H1 (cell line): Measurements from ENCODE around the gene SMIM24. TPM values are rescaled to one million over a fixed set of nuclear protein-coding genes. Genes with fewer than 3 reads are reported as not detected.
A peak's percentile ranks its signal among the peaks of the same experiment; 100 is the strongest.

Experiments used
- CTCF ChIA-PET: fragments of 300-600 bp; sonication (Branson Sonifier 250); formaldehyde crosslinking; loops from one replicate; lab custom pipeline; 2021; ENCODE audit not compliant: partially characterized antibody; lab: Charles Lee
- POLR2A ChIA-PET: fragments of 300-600 bp; sonication (Branson Sonifier 250); formaldehyde crosslinking; loops from one replicate; lab custom pipeline; 2021; ENCODE audit warnings: inconsistent platforms; ENCODE audit not compliant: partially characterized antibody; lab: Charles Lee
- DNase-seq, 2 experiments: peaks; one replicate each; pipeline versions ENCODE4 v3.0.0 to v3.0.0-alpha.2; 2010 to 2022; ENCODE audit warnings: low spot score in 2 of 2, low read depth in 1 of 2, mixed read lengths in 1 of 2
- FAIRE-seq: peaks from 2 replicates; lab custom pipeline; 2011; peaks lifted over from hg19 to GRCh38; lab: Jason Lieb, UNC
- H2AFZ ChIP-seq: 2 replicates; pipeline ENCODE4 v1.8.1; 2012; ENCODE audit warnings: low read length, inconsistent platforms
- H2AK5ac ChIP-seq: 2 replicates; pipeline ENCODE4 v1.6.1; 2013; ENCODE audit warnings: low read depth, low read length
- H2BK120ac ChIP-seq: replicated peaks from 2 replicates; pipeline ENCODE3; 2013; ENCODE audit warnings: low read depth, low read length, inconsistent platforms
- H2BK12ac ChIP-seq: 2 replicates; pipeline ENCODE4 v1.6.1; 2013; ENCODE audit warnings: low read depth, low read length
- H2BK15ac ChIP-seq: 2 replicates; pipeline ENCODE4 v1.6.1; 2013; ENCODE audit warnings: low read length
- H2BK20ac ChIP-seq: 2 replicates; pipeline ENCODE4 v1.6.1; 2013; ENCODE audit warnings: low read length
- H2BK5ac ChIP-seq: 2 replicates; pipeline ENCODE4 v1.6.1; 2013; ENCODE audit warnings: low read depth, low read length
- H3K14ac ChIP-seq: 2 replicates; pipeline ENCODE4 v1.6.1; 2013; ENCODE audit warnings: inconsistent platforms; ENCODE audit not compliant: insufficient read length
- H3K18ac ChIP-seq: 2 replicates; pipeline ENCODE4 v1.6.1; 2013; ENCODE audit warnings: low read length; ENCODE audit errors: extremely low read depth
- H3K23ac ChIP-seq: 2 replicates; pipeline ENCODE4 v1.6.1; 2013; ENCODE audit warnings: inconsistent platforms; ENCODE audit not compliant: insufficient read length
- H3K23me2 ChIP-seq: 2 replicates; pipeline ENCODE4 v1.6.1; 2013; ENCODE audit warnings: low read depth, low read length
- H3K27ac ChIP-seq: 2 replicates; pipeline ENCODE4 v1.6.1; 2011; ENCODE audit warnings: low read depth, low read length, inconsistent platforms
- H3K27me3 ChIP-seq, 4 experiments: replicated peaks in 1 of 4; 1 replicate in 1 of 4; 2 replicates in 3 of 4; pipeline versions ENCODE4 v1.6.1 to v1.8.1; 2011 to 2013; ENCODE audit warnings: low read length in 3 of 4, mild to moderate bottlenecking in 3 of 4, inconsistent platforms in 2 of 4, mixed read lengths in 2 of 4, moderate library complexity in 1 of 4; ENCODE audit not compliant: control insufficient read depth in 3 of 4, insufficient read depth in 3 of 4; ENCODE audit errors: extremely low read depth in 1 of 4
- H3K36me3 ChIP-seq, 4 experiments: 2 replicates each; pipeline versions ENCODE4 v1.6.1 to v1.8.1; 2011 to 2013; ENCODE audit warnings: mild to moderate bottlenecking in 4 of 4, low read length in 3 of 4, moderate library complexity in 2 of 4, control low read depth in 1 of 4, inconsistent platforms in 1 of 4; ENCODE audit not compliant: insufficient read depth in 4 of 4, control insufficient read depth in 2 of 4
- H3K4ac ChIP-seq: replicated peaks from 2 replicates; pipeline ENCODE3; 2013; ENCODE audit warnings: low read length, low read depth, mixed read lengths, inconsistent platforms; ENCODE audit not compliant: insufficient read length
- H3K4me1 ChIP-seq, 4 experiments: replicated peaks in 1 of 4; 1 replicate in 1 of 4; 2 replicates in 3 of 4; pipeline versions ENCODE4 v1.6.1 to v1.8.1; 2011 to 2013; ENCODE audit warnings: low read length in 3 of 4, inconsistent platforms in 2 of 4, mixed read lengths in 1 of 4; ENCODE audit not compliant: insufficient read depth in 4 of 4, control insufficient read depth in 3 of 4
- H3K4me2 ChIP-seq, 2 experiments: 2 replicates each; pipeline versions ENCODE4 v1.6.1 to v1.8.1; 2011 to 2013; ENCODE audit warnings: low read depth in 2 of 2, low read length in 2 of 2, control low read depth in 1 of 2, inconsistent platforms in 1 of 2, mild to moderate bottlenecking in 1 of 2; ENCODE audit not compliant: insufficient read depth in 1 of 2
- H3K4me3 ChIP-seq, 4 experiments: fragments of 200-600, 300-600 bp in 1 of 4; sonication (generic), shearing (Covaris generic), sonication (Bioruptor Twin) in 1 of 4; 2 replicates each; pipeline versions ENCODE4 v1.5.1 to v1.8.1; 2011 to 2016; ENCODE audit warnings: low read length in 4 of 4, low read depth in 3 of 4, control low read depth in 2 of 4, inconsistent platforms in 2 of 4, mild to moderate bottlenecking in 2 of 4, mixed read lengths in 1 of 4, moderate library complexity in 1 of 4; ENCODE audit not compliant: insufficient read depth in 2 of 4; ENCODE audit errors: extremely low read depth in 1 of 4
- H3K56ac ChIP-seq: replicated peaks from 2 replicates; pipeline ENCODE3; 2013; ENCODE audit warnings: low read depth, mild to moderate bottlenecking, mixed read lengths, low read length, inconsistent platforms; ENCODE audit not compliant: insufficient read length
- H3K79me1 ChIP-seq: 2 replicates; pipeline ENCODE4 v1.6.1; 2013; ENCODE audit warnings: low read depth, low read length, control low read depth
- H3K79me2 ChIP-seq, 2 experiments: 2 replicates each; pipeline versions ENCODE4 v1.6.1 to v1.8.1; 2012 to 2013; ENCODE audit warnings: low read length in 2 of 2, mild to moderate bottlenecking in 2 of 2, inconsistent platforms in 1 of 2; ENCODE audit not compliant: insufficient read depth in 2 of 2, control insufficient read depth in 1 of 2
- H3K9ac ChIP-seq, 4 experiments: replicated peaks in 1 of 4; 1 replicate in 1 of 4; 2 replicates in 3 of 4; pipeline versions ENCODE4 v1.6.1 to v1.8.1; 2011 to 2013; ENCODE audit warnings: low read depth in 3 of 4, low read length in 3 of 4, control low read depth in 2 of 4, mild to moderate bottlenecking in 2 of 4, moderate library complexity in 2 of 4, inconsistent platforms in 1 of 4; ENCODE audit errors: extremely low read depth in 1 of 4
- H3K9me3 ChIP-seq, 2 experiments: 2 replicates each; pipeline versions ENCODE4 v1.6.1 to v1.8.1; 2012 to 2013; ENCODE audit warnings: mild to moderate bottlenecking in 2 of 2, moderate library complexity in 2 of 2, control low read depth in 1 of 2, inconsistent platforms in 1 of 2, low read depth in 1 of 2, low read length in 1 of 2, mixed read lengths in 1 of 2; ENCODE audit not compliant: insufficient read depth in 2 of 2
- H4K20me1 ChIP-seq, 2 experiments: replicated peaks in 1 of 2; 2 replicates each; pipeline versions ENCODE3 to v1.8.1; 2011 to 2013; ENCODE audit warnings: inconsistent platforms in 2 of 2, low read length in 2 of 2, mild to moderate bottlenecking in 1 of 2; ENCODE audit not compliant: insufficient read depth in 2 of 2, control insufficient read depth in 1 of 2
- H4K5ac ChIP-seq: 2 replicates; pipeline ENCODE4 v1.6.1; 2013; ENCODE audit warnings: low read length, low read depth, mixed read lengths, inconsistent platforms; ENCODE audit not compliant: insufficient read length
- H4K8ac ChIP-seq: 2 replicates; pipeline ENCODE4 v1.8.0; 2013; ENCODE audit warnings: mild to moderate bottlenecking, moderate library complexity, low read length, inconsistent platforms; ENCODE audit not compliant: insufficient read depth; ENCODE audit errors: extremely low read depth
- H4K91ac ChIP-seq: replicated peaks from 2 replicates; pipeline ENCODE3; 2013; ENCODE audit warnings: low read length, mixed read lengths, inconsistent platforms; ENCODE audit not compliant: insufficient read length
- CBX8 ChIP-seq: fragments of 300-800, 300-1000 bp; sonication (generic); IDR thresholded peaks from 2 replicates; pipeline ENCODE4 v1.7.1; 2016; ENCODE audit warnings: low read depth, low read length, borderline replicate concordance
- GABPA ChIP-seq: IDR thresholded peaks from 2 replicates; pipeline ENCODE4 v1.6.1; 2011; ENCODE audit warnings: mild to moderate bottlenecking, low read length, moderate library complexity, borderline replicate concordance; ENCODE audit not compliant: insufficient read depth
- KDM5A ChIP-seq: fragments of 200-600 bp; IDR thresholded peaks from 2 replicates; pipeline ENCODE4 v1.7.1; 2012; ENCODE audit warnings: mild to moderate bottlenecking, low read length, inconsistent platforms, mixed read lengths
- SRF ChIP-seq: IDR thresholded peaks from 2 replicates; pipeline ENCODE4 v1.6.1; 2011; ENCODE audit warnings: mild to moderate bottlenecking, low read depth, low read length, moderate library complexity
- TAF1 ChIP-seq: IDR thresholded peaks from 2 replicates; pipeline ENCODE4 v1.6.1; 2011; ENCODE audit warnings: mild to moderate bottlenecking, low read depth, low read length
- TEAD4 ChIP-seq: IDR thresholded peaks from 2 replicates; pipeline ENCODE4 v1.6.1; 2012; ENCODE audit warnings: low read depth, low read length, inconsistent platforms, mixed read lengths
- ZNF274 ChIP-seq: IDR thresholded peaks from 2 replicates; pipeline ENCODE4 v1.7.0; 2012; ENCODE audit warnings: low read length, borderline replicate concordance; ENCODE audit errors: extremely low read depth
- WGBS, 2 experiments: shearing (Covaris generic) in 1 of 2; methylation state at CpG; one replicate each; pipeline versions ENCODE4 v1.1.6 to v1.1.7; 2013 to 2015; ENCODE audit warnings: low lambda C conversion rate in 2 of 2, mixed read lengths in 2 of 2, inconsistent platforms in 1 of 2, low coverage in 1 of 2, missing lambda C conversion rate in 1 of 2; ENCODE audit not compliant: insufficient replicate concordance in 2 of 2, insufficient coverage in 1 of 2, insufficient read length in 1 of 2; ENCODE audit errors: extremely low coverage in 1 of 2, missing lambda C conversion rate in 1 of 2; 5-methylcytosine and 5-hydroxymethylcytosine counted together
- polyA plus RNA-seq, 7 experiments: library from polyadenylated mRNA; depleted of rRNA in 3 of 7; stranded (reverse) in 5 of 7; unstranded in 2 of 7; fragments of >200 nt in 5 of 7; fragments of 200-250 nt in 2 of 7; gene quantifications; 1 replicate in 5 of 7; 2 replicates in 1 of 7; 4 replicates in 1 of 7; pipeline versions ENCODE4 v1.2.1 to v1.2.3, GENCODE V29; 2011 to 2013; ENCODE audit warnings: missing spikeins in 2 of 7, mixed read lengths in 2 of 7
- total RNA-seq: library from RNA; stranded (reverse); fragmentation: NEBNext Ultra II Directional; extraction: Animal tissue kit (Norgen Biotek cat#: 25700); gene quantifications from 2 replicates; pipeline ENCODE4 v1.2.1, GENCODE V29; 2021
- TF ChIP-seq, protein P1 (sequence below): IDR thresholded peaks from 2 replicates; pipeline ENCODE4 v1.6.1; 2012; ENCODE audit warnings: low read length, inconsistent platforms
- TF ChIP-seq, protein P2 (sequence below): IDR thresholded peaks from 2 replicates; pipeline ENCODE4 v1.6.1; 2011; ENCODE audit warnings: low read depth, mild to moderate bottlenecking, low read length; ENCODE audit not compliant: insufficient read depth

SMIM24 gene
- total and polyA plus RNA-seq, 2 of the 8 experiments (the other 6 are each of a cell fraction or from before 2014, with no cell fraction given) = 3.8 to 4.5 TPM

- Histone ChIP-seq H3K23me2 (peaks cover 2% of the 10 kb centered on the region; the same call in 1 of the 2 replicates), H3K27me3 (no peaks in the 10 kb centered on the region), H4K91ac (no peak overlapping the region), H4K20me1 (peaks cover 0 to 5% of the 10 kb centered on the region in 2 experiments), H3K79me1 (no peaks in the 10 kb centered on the region), H3K4me2 (no peak overlapping the region), H3K56ac (no peak overlapping the region), H3K4me1 (peaks cover 3 to 15% (median 10%) of the 10 kb centered on the region in 4 experiments), H2AFZ (no peak overlapping the region), H4K5ac (no peak overlapping the region), H3K9me3 (no peaks in the 10 kb centered on the region), H2BK5ac (no peak overlapping the region), H4K8ac (no peak overlapping the region; the same call in 1 of the 2 replicates), H3K23ac (no peak overlapping the region), H3K9ac (no peak overlapping the region), H3K79me2 (no peaks in the 10 kb centered on the region), H3K14ac (no peak overlapping the region), H3K18ac (no peak overlapping the region), H3K4ac (no peak overlapping the region), H2AK5ac (peak overlapping the region; percentile 65; the same call in 1 of the 2 replicates), H3K4me3 (no peak overlapping the region), H3K27ac (no peak overlapping the region), H2BK120ac (no peak overlapping the region), H2BK20ac (no peak overlapping the region), H2BK12ac (no peak overlapping the region), H2BK15ac (no peak overlapping the region), H3K36me3 (no peaks in the 10 kb centered on the region)
- ChIA-PET POLR2A (interaction anchor here (0.9 to 2.0 kb wide), 3 partner anchors 12 to 101 kb away, joined by 3 to 5 read pairs (median 5); no protein-coding TSS in a partner anchor), CTCF (interaction anchor here (0.5 to 3.6 kb wide), 12 partner anchors 10 to 137 kb away, joined by 3 to 17 read pairs (median 4); no protein-coding TSS in a partner anchor)
- no peak for FAIRE-seq
- WGBS, 2 experiments = 91% methylated on average over 20 of the region's 25 CpGs; no CpG with 5 or more reads in 1 of the 2 experiments
- DNase-seq = no peak
- TF ChIP-seq TAF1 = no peak
- TF ChIP-seq CBX8 = no peak
- no peak for TF ChIP-seq ZNF274
- TF ChIP-seq SRF = no peak
- TF ChIP-seq, protein P1, sequence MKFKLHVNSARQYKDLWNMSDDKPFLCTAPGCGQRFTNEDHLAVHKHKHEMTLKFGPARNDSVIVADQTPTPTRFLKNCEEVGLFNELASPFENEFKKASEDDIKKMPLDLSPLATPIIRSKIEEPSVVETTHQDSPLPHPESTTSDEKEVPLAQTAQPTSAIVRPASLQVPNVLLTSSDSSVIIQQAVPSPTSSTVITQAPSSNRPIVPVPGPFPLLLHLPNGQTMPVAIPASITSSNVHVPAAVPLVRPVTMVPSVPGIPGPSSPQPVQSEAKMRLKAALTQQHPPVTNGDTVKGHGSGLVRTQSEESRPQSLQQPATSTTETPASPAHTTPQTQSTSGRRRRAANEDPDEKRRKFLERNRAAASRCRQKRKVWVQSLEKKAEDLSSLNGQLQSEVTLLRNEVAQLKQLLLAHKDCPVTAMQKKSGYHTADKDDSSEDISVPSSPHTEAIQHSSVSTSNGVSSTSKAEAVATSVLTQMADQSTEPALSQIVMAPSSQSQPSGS = no peak
- TF ChIP-seq, protein P2, sequence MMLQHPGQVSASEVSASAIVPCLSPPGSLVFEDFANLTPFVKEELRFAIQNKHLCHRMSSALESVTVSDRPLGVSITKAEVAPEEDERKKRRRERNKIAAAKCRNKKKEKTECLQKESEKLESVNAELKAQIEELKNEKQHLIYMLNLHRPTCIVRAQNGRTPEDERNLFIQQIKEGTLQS = no peak
- no peak for TF ChIP-seq KDM5A
- no peak for TF ChIP-seq GABPA
- no peak for TF ChIP-seq TEAD4
These were observed 39.0 kb downstream of the SMIM24 start for GRCh38 chr19:3441089-3441985.
